ENCODE data around the gene NTN1. TPM values are rescaled to one million over a fixed set of nuclear protein-coding genes. Genes with fewer than 3 reads are reported as not detected.
A peak's percentile ranks its signal among the peaks of the same experiment; 100 is the strongest.

NTN1 gene
- total RNA-seq, 1 donor from 2014 or later, result 0.94 TPM

- no peak for DNase-seq (ENCODE audit: low read depth)
Observed at GRCh38 chr17:9037736-9038135, 16.4 kb downstream of the NTN1 start.

- no peak for DNase-seq (ENCODE audit: low read depth)
Observed at GRCh38 chr17:9038380-9038779, 17.1 kb downstream of the NTN1 start.

DNA sequence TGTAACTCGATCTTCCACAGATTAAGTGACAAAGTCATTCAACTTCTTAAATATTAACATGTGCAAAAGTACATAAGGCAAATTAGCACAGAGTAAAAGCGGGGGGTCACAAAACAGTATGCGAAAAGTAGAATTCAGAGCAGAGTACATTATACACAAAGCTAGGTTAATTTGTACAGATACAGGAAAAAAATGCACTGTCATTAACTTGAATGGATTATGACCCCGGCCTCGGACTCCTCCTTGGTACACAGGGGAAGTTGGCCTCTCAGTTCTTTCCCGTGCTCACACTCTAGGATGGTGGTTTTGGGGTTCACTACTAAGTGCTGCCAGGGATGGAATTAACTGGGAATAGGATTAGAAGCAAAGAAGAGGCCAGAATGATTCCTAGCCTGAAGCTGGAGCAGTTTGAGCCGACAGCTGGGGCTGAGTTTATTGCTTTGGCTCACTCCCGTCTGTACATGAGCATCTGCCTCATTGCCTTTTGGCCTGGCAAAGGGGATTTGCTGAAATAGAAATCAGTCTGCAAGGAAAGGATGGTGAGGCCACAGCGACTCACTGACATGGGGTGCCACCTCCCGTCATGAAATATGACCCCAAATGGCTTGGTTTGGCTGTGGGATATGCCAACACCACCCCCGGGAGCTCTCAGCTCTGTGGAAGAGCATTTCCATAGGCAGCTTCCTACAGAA lies 23.6 kb downstream of the NTN1 start:
- DNase-seq (ENCODE audit: low read depth), result no peak

DNA sequence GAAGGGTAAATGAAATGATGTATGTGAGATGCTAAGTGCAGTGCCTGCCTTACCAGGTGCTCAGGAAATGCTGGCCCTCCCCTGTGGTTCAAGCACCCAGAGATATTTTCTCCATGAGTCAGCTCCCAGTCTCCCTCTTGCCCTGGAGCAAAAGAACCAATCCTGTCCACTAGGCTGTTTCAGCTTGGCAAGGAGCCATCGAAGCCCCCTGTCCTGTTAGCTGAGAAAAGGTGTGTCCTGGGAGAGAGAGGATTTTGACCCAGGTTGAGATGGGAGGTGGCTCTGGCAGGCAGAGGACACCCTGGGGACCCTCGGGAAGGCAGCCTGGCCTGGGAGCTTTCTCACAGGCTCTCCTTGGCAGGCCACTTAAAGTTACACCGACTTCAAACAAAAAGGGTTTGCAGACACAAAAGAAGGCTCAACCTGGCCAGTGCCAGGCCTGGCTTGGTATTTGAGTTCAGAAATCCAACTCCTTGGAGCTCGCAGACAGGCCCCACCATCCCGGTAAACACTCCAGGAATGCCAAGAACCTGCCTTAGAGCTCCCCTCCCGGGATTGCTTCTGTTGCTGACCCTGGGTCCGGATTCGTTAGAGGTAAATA lies 29.6 kb downstream of the NTN1 start:
- peak; percentile 17 for DNase-seq (ENCODE audit: low read depth)

- no peak for DNase-seq (ENCODE audit: low read depth)
Observed at GRCh38 chr17:9051561-9051960, 30.3 kb downstream of the NTN1 start.

GRCh38 chr17:9052921-9053320 lies 31.6 kb downstream of the NTN1 start:
- no peak for DNase-seq (ENCODE audit: low read depth)

DNA sequence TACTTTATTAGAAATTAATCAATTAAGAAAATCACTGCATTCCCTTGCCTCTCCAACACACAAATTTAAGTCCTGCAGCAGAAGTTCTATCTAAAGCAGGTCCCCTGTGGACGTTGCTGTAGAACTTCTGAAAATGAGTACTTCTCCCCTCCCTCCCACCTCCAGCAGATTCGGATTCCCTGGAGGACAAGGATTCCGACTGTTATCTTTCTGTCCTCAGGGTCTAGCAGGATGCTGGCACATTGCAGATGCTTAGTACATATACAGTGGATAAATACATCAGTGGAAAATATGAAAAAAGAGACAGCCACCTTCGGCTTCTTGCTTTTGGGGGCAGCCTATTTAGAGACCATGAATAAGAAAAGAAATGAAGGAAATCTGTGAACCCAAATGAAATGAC lies 32.1 kb downstream of the NTN1 start:
- no peak for DNase-seq (ENCODE audit: low read depth)

DNA sequence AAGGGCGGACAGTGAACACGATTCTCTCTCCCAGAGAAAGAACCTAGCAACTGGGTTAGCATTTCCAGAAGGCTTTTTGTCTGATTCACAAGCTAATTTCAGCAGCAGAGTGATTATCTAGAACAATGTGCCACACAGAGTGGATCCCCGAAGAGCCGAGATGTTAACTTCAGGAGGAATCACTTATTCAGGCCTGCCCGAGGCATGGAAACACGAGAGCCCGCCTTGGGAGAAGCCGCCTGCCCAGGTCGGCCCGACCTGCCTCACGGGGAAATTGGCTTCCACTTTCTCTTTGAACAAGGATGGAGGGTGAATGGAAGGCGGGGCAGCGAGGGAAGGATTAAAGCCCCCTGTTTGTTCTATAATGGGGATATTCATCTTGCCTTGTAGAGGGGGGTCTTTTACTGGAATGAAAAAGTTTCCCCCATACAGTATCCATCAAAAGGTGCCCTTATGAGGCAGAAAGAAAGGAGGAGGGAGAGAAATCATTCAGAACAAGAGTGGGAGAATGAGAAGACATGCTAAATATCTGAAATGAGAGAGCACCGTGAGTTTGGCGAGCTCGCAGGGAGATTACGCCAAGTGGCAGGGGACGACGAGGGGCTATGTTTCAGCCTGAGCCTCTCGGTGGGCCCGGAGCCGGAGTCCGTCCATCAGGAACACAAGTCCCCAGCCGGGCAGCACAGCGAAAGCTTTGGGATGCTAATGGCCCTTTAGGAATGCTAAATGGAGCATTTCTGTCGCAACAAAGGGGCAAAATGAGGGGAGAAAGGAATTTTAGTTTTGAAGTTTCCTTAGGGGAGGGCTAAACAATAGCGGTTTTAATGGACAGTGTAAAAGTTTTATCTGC lies 33.0 kb downstream of the NTN1 start:
- DNase-seq (ENCODE audit: low read depth), result no peak

DNA sequence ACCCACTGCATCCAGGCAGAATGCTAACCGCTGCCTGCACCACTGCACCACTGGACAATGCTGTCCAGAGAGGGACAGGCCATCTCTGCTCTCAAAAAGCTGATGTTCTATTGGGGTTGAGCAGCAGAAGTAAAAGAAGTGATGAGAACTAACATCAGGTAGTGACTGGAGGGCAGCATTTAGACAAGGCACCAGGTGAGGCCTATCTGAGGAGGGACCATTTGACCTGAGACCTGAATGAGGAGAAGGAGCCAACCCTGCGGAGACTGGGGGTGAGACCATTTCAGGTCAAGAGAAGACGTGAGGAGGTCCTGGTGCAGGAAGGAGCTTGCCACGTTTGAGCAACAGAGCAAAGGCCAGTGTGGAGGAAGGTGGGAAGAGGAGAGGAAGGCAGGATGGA lies 34.0 kb downstream of the NTN1 start:
- DNase-seq (ENCODE audit: low read depth), result no peak

DNA sequence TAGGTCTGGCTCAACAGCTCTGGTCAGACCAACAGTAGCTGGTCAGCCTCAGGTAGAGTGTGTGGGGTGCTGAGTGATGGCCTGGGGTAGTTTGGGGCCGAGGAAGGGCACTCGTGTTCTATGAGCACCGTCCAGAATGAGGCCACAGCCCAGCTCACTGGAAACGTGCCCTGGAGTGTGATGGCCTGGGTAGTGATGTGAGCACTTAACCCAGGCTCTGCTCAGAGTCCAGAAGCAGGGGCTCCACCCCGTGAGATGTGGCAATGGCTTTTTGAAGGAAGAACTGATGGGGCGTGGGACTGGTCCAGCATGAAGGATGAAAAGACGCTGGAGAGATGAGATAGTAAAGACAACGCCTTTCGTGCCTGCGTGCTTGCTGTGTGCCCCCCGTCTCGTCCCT lies 35.3 kb downstream of the NTN1 start:
- DNase-seq (ENCODE audit: low read depth), result no peak

DNA sequence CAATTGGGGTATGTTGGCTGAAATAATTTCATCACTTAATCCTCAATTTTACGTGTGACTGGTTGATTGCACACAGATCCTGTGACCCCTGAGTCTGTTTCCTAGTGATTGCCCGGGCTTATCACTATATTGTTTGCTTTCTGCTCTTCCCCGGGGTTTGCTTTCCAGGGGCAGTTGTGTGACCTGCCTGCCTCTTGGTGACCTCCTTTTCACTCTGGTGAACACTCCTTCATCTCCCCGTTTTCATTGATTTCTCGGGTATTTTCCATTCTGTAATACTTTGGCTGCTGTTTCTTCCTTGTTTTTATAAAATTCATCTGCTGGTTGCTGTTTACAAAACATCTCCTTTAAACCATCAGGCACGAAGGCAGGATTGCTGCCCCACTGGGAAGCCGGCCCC lies 36.0 kb downstream of the NTN1 start:
- no peak for DNase-seq (ENCODE audit: low read depth)

GRCh38 chr17:9062399-9062902 lies 41.1 kb downstream of the NTN1 start:
- DNase-seq (ENCODE audit: low read depth), result no peak

- no peak for DNase-seq (ENCODE audit: low read depth)
Observed at GRCh38 chr17:9064311-9064834, 43.1 kb downstream of the NTN1 start.

- DNase-seq (ENCODE audit: low read depth), result no peak
Observed at GRCh38 chr17:9071016-9071415, 49.7 kb downstream of the NTN1 start.

- no peak for DNase-seq (ENCODE audit: low read depth)
Observed at GRCh38 chr17:9071811-9072498, 50.6 kb downstream of the NTN1 start.

GRCh38 chr17:9072696-9073339 lies 51.5 kb downstream of the NTN1 start:
- DNase-seq (ENCODE audit: low read depth), result no peak

- DNase-seq (ENCODE audit: low read depth), result no peak
Observed at GRCh38 chr17:9074131-9074530, 52.8 kb downstream of the NTN1 start.

GRCh38 chr17:9079461-9080103 lies 58.3 kb downstream of the NTN1 start:
- no peak for DNase-seq (ENCODE audit: low read depth)

DNA sequence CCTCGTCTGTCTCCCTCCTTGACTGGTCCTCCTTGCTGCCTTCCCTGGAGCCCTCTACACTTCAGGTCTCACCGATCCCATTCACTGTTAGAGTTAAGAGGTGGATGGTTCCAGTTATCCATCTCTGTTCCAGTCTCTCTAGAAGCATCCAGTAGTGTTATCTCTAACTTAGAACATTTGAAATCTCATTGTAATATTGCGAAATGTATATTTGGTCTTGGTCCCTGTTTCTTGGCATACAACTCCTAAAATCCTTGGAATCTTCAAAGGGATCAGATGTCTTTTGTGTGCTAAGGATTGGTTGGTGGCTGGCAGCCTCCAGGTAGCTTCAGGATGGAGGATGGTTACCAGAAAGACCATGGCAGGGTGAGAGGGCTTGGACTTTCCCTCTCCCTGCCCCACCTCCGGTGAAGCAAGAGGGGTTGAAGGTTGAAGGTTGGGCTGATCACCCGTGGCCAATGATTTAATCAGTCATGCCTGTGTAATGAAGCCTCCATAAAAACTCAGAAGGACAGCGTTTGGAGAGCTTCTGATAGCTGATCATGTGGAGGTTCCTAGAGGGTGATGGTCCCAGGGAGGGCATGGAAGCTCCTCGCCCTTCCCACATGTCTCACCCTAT lies 59.1 kb downstream of the NTN1 start:
- no peak for DNase-seq (ENCODE audit: low read depth)

DNA sequence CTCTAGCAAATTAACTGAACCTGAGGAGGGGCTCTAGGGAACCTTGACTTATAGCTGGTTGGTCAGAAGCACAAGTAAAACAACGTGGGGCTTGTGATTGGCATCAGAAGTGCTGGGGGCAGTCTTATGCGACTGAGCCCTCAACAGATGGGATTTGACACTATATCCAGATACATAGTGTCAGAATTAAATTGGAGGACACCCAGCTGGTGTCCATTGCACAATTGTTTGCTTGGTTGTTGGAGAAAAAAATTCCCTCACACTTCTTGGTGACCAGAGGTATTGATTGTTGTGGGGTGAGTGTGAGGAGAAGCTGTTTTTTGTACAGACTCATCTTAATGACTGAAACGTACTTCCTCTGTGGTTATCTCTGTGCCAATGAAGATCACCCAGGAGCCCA lies 59.7 kb downstream of the NTN1 start:
- DNase-seq (ENCODE audit: low read depth), result no peak
